Activated gamma-delta T cell treated with anti-CD3 and anti-CD28 coated beads, Interleukin-2, amount 50 U/mL, for 16 hours (primary cell): ENCODE results near the gene ANO2.
"Not testable (repeated sequence)": the region's sequence is repeated elsewhere in the genome, so short reads cannot be mapped to it uniquely, and the experiment has no call there.

Experiments
- DNase-seq: peaks from one replicate; pipeline ENCODE4 v3.0.0-alpha.2; 2020; ENCODE audit warnings: low read depth

ANO2 gene

DNA sequence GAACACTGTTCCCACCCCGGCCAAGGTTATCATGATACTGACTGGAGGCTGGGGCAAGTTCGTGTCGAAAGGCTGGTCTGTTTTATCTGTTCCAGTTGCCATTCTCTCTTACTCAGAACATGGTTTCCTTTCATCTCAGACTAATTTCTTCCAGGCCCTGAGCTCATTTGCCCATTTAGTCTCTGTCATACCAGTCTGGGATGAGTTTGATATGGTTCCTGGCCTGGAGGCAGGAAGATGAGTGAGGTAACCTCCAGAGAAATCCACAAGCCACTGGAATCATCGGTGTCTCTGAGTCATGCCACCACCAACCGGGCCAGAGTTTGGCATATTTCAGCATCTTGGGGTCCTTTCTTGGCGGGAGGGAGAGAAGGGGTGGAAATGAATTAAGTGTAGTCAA lies 398.4 kb downstream of the ANO2 start:
- DNase-seq = no peak

DNA sequence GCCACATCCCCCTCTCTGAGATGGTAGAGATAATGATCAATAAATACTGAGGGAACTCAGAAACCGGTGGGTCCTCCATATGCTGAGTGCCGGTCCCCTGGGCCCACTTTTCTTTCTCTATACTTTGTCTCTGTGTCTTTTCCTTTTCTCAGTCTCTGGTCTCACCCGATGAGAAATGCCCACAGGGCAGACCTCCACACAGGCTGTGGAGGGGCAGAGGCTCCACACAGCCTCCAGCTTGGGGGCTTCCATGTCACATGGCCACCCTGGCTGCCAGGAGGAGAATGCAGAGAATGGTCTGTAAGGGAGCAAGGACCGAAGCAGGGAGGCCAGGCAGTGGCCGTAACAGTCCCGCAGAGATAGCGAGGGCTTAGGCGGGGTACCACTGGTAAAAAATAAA lies 407.3 kb downstream of the ANO2 start:
- no peak for DNase-seq

- not testable (repeated sequence) for DNase-seq
These were observed 407.9 kb downstream of the ANO2 start for GRCh38 chr12:5537026-5537615.

- DNase-seq = no peak
These were observed 409.5 kb downstream of the ANO2 start for GRCh38 chr12:5535541-5535940.

DNA sequence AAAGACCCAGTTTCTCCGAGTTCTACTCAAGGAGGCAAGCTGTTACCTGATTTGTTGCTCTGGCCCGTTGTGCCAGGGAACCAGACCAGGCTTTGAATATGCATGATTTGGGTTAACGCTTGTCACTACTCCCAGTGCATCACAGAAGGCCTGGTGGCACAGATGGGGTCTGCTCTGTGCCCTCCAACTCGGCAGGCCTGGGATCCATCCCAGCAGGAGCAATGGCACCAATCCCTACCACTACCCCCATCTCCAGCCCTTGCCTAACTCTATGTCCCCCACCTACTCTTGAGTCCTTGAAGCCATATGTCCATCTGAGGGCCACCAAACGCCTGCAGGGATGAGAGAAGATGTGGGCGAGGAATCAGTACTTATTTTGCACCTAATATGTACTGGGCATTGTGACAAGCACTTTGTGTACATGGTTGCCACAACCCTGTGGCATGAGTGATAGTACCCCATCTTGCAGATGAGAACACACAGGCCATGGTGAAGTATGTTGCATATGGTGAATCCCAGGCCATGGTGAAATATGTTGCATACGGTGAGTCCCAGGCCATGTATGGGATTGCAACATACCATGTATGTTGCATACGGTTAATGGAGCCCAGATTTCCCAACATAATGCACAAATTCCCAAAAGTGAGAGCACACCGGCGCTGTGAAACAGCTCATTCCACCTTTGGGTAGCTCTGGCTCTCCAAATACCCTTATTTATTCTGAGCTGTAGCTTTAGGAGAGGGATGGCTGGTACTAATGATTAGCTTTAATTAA lies 410.4 kb downstream of the ANO2 start:
- DNase-seq = no peak

- no peak for DNase-seq
These were observed 411.7 kb downstream of the ANO2 start for GRCh38 chr12:5533368-5533767.

- DNase-seq = no peak
These were observed 419.2 kb downstream of the ANO2 start for GRCh38 chr12:5525783-5526367.

- no peak for DNase-seq
These were observed 420.2 kb downstream of the ANO2 start for GRCh38 chr12:5524769-5525436.

DNA sequence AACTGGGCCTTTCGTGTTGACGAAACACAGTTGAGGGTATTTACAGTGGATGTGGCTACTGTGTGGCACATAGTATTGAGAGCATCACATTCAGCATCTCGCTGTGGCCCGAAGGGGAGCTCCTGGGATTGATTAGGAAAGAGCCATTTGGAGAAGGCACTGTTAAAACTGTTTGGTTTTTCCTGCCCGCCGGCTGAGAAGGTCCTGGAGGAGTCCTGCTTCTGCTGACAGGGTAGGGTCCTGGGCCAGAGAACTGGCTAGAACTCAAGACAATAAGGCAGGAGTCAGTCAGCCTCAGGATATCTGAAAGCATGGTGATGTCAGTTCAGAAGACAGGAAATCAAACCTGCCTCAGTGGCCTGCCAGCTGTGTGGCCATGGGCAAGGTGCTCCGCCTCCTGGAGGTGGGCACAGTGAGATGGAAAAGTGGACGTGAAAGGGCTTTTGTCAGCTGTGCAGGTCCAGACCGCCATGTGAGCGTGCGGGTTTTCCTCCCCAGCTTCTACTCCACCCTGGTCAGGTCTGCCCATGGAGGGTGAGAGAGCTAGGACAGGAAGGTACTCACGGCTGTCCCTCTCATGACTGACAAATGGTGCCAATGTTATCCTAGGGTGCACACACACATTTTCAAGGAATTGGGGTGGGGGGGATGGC lies 420.8 kb downstream of the ANO2 start:
- no peak for DNase-seq

GRCh38 chr12:5523396-5524115 lies 421.5 kb downstream of the ANO2 start:
- no peak for DNase-seq

GRCh38 chr12:5522432-5523335 lies 422.4 kb downstream of the ANO2 start:
- DNase-seq = no peak

DNA sequence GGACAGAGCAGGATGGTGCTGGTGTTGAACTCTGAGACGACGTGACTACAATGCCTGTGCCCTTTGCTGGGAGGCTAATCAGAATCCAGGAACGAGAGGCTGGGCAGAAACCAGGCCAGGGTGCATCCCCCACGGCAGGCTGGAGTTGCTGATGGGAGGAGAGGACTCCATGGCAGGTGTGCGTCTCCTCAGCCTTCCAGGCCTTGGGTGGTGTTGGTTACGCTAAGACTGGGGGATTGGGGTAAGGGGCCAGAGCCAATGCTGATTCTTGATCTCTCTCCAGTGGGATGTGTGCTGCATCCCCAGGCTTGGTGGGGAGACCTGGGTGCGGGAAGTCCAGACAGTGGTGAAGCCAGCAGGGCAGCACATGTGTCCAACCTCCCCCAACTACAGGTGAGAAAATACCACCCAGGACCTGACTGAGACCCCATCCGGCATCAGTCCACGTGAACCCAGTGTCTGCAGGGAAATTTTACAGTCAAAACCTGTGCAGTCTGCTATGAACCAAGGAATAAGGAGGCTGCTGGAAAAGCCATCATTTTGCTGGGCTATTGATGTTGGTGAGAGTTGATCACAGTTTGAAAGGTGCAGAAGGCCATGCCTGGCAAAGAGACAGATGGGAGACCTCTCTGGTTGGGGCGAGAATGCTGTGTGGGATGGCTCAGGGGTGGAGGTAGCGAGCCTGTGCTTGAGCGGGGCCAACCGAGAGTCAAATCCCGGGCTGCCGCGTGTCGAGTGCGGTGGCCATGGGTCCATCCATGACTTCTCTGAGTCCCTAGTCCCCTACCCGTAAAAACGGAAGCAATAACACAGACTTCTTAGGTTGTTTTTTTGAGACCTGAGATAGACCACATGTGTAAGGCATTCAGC lies 423.4 kb downstream of the ANO2 start:
- no peak for DNase-seq

DNA sequence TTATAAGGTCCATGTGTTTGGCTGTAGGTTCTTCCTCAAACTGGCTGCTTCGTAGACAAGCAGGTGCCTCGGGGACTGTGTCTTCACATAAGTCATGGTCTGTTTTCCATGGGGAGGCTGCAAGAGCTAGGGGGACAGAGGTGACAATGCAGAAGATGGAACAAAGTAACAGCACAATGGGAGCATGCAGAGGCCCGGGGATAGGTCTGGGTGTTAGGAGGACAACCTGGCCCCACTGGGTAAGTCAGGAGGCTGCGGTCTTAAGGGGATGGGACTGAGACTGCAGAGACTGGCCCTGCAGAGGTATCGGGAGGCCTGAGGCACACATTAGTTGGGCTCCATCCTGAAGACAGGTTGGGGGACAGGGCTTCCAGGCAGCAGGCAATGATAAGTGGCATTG lies 424.2 kb downstream of the ANO2 start:
- no peak for DNase-seq

DNA sequence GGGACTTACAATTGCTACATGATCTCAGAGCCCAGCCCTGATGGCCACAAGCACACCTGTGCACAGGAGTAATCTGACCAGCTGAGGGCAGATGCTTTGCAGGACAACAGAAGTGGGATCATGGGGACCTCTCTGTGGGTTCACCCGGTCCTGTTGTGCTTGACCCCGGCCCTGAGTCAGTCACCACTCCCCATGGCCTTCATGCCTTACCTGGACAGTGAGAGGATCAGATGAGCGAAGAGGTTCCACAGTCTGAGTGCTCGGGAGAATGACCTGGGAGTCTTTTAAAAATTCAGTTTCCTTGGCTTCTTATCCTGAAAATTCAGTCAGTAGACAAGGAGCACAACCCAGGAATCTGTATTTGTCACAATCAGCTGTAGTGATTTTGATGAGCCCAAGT lies 425.0 kb downstream of the ANO2 start:
- no peak for DNase-seq

- no peak for DNase-seq
These were observed 426.3 kb downstream of the ANO2 start for GRCh38 chr12:5518584-5519365.

- DNase-seq = no peak
These were observed 428.5 kb downstream of the ANO2 start for GRCh38 chr12:5516371-5517241.

DNA sequence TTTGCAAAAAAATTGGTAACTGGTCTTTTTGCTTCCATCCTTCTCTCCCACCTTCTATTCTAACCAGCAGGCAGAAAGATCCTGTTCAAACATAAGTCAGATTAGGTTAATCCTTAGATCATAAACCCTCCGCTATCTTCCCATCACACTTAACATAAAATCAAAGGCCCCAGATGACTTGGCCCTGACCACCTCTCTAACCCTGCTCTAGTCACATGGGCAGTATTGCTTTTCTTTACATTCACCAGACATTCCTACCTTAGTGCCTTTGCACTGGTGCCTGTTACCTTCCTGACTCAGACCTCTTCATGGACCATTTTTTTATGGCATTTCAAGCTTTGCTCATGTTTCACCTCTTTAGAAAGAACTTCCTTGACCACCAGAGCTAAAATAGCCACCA lies 429.6 kb downstream of the ANO2 start:
- DNase-seq = no peak

GRCh38 chr12:5514545-5514944 lies 430.5 kb downstream of the ANO2 start:
- DNase-seq = no peak
